Activated CD4-positive, alpha-beta memory T cell treated with anti-CD3 and anti-CD28 coated beads for 36 hours (primary cell): ENCODE results near the gene GLI1. TPM values are rescaled to one million over a fixed set of nuclear protein-coding genes. Genes with fewer than 3 reads are reported as not detected.
"Not testable (repeated sequence)": the region's sequence is repeated elsewhere in the genome, so short reads cannot be mapped to it uniquely, and the experiment has no call there.

Experiments used
- CTCF ChIA-PET: fragments of 350-600 bp; sonication (Branson Sonifier 250); formaldehyde crosslinking; loops from one replicate; lab custom pipeline; 2021; ENCODE audit warnings: antibody characterized with exemption, inconsistent platforms; lab: Charles Lee
- POLR2A ChIA-PET: fragments of 350-600 bp; sonication (Branson Sonifier 250); formaldehyde crosslinking; loops from one replicate; lab custom pipeline; 2021; ENCODE audit warnings: antibody characterized with exemption; lab: Charles Lee
- DNase-seq: peaks from one replicate; pipeline ENCODE4 v3.0.0-alpha.2; 2020
- H3K27ac Mint-ChIP-seq: one replicate; pipeline ENCODE4 v1.8.0; 2021; ENCODE audit warnings: mixed read lengths
- H3K27me3 Mint-ChIP-seq: one replicate; pipeline ENCODE4 v1.8.0; 2021; ENCODE audit warnings: mixed read lengths
- H3K36me3 Mint-ChIP-seq: one replicate; pipeline ENCODE4 v1.8.0; 2021; ENCODE audit warnings: mixed read lengths
- H3K4me1 Mint-ChIP-seq: one replicate; pipeline ENCODE4 v1.8.0; 2021; ENCODE audit warnings: low read depth, mixed read lengths
- H3K4me3 Mint-ChIP-seq: one replicate; pipeline ENCODE4 v1.8.0; 2021; ENCODE audit warnings: mild to moderate bottlenecking, mixed read lengths
- H3K9me3 Mint-ChIP-seq: one replicate; pipeline ENCODE4 v1.8.0; 2021; ENCODE audit warnings: mixed read lengths
- intact Hi-C: fragments of 100-400 bp; cut with micrococcal nuclease; formaldehyde crosslinking; loops from one replicate; pipeline ENCODE4 v1.15.1; 2023
- total RNA-seq, 2 experiments: library from RNA; stranded (reverse); gene quantifications; one replicate each; pipeline ENCODE4 v1.2.3, GENCODE V29; 2021

GLI1 gene
- total RNA-seq, 2 experiments from 2014 or later: 0.07 TPM; not detected in 1

GRCh38 chr12:57500213-57500612, 40.6 kb downstream of the GLI1 start:
- peaks cover 65% of the 10 kb centered on the region for H3K36me3 Mint-ChIP-seq
- H3K27me3 Mint-ChIP-seq: no peaks in the 10 kb centered on the region
- ChIA-PET CTCF (no interaction called here), POLR2A (interaction anchor here (0.7 to 2.0 kb wide), 3 partner anchors 10 to 23 kb away, joined by 3 to 4 read pairs (median 3); no protein-coding TSS in a partner anchor)
- peaks cover 7% of the 10 kb centered on the region for H3K4me1 Mint-ChIP-seq
- intact Hi-C loops: no loop called here
- DNase-seq: no peak
- no peaks in the 10 kb centered on the region for H3K9me3 Mint-ChIP-seq
- H3K27ac Mint-ChIP-seq: no peak overlapping the region
- H3K4me3 Mint-ChIP-seq: no peak overlapping the region

DNA sequence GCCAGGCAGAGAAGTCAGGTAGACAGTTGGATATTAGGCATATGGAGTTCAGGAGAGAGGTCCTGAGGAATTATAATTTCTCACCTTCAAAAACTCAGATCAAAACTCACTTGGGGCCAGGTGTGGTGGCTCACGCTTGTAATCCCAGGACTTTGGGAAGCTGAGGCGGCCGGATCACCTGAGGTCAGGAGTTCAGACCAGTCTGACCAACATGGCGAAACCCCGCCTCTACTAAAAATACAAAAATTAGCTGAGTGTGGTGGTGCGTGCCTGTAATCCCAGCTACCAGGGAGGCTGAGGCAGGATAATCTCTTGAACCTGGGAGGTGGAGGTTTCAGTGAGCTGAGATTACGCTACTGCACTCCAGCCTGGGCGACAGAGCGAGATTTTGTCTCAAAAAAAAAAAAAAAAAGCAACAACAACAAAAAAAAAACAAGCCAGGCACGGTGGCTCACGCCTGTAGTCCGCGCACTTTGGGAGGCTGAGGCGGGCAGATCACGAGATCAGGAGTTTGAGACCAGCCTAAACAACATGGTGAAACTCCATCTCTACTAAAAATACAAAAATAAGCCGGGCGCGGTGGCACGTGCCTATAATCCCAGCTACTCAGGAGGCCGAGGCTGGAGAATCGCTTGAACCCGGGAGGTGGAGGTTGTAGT, 42.9 kb downstream of the GLI1 start:
- intact Hi-C loops, H3K27me3 Mint-ChIP-seq, H3K4me3 Mint-ChIP-seq, H3K4me1 Mint-ChIP-seq, DNase-seq, H3K27ac Mint-ChIP-seq, H3K9me3 Mint-ChIP-seq: not testable (repeated sequence)
- POLR2A ChIA-PET: interaction anchor here (0.8 to 1.6 kb wide), 2 partner anchors 11 to 17 kb away, joined by 3 to 4 read pairs; no protein-coding TSS in a partner anchor
- peaks cover 62% of the 10 kb centered on the region for H3K36me3 Mint-ChIP-seq
- CTCF ChIA-PET: interaction anchor here (0.6 kb wide), 1 partner anchor 22 kb away, joined by 3 read pairs; no protein-coding TSS in a partner anchor

DNA sequence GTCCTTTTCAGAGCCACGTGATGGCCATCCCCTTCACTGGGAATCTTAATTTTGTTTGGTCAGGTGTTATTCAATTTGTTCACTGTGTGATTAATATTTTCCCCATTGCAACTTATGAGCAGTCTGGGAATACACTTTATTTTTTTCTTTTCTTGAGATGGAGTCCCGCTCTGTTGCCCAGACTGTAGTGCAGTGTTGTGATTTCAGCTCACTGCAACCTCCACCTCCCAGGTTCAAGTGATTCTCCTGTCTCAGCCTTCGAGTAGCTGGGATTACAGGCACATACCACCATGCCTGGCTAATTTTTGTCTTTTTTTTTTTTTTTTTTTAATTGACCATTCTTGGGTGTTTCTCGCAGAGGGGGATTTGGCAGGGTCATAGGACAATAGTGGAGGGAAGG, 47.0 kb downstream of the GLI1 start:
- H3K4me3 Mint-ChIP-seq, H3K27ac Mint-ChIP-seq, POLR2A ChIA-PET, intact Hi-C loops, DNase-seq, CTCF ChIA-PET, H3K4me1 Mint-ChIP-seq, H3K9me3 Mint-ChIP-seq, H3K27me3 Mint-ChIP-seq: not testable (repeated sequence)
- H3K36me3 Mint-ChIP-seq: peaks cover 44% of the 10 kb centered on the region

DNA sequence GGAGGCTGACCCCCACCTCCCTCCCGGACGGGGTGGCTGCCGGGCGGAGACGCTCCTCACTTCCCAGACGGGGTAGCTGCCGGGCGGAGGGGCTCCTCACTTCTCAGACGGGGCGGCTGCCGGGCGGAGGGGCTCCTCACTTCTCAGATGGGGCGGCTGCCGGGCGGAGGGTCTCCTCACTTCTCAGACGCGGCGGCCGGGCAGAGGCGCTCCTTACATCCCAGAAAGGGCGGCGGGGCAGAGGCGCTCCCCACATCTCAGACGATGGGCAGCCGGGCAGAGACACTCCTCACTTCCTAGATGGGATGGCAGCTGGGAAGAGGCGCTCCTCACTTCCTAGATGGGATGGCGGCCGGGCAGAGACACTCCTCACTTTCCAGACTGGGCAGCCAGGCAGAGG, 48.2 kb downstream of the GLI1 start:
- H3K27ac Mint-ChIP-seq, POLR2A ChIA-PET, H3K27me3 Mint-ChIP-seq, H3K9me3 Mint-ChIP-seq, H3K4me3 Mint-ChIP-seq, intact Hi-C loops, DNase-seq, CTCF ChIA-PET, H3K4me1 Mint-ChIP-seq: not testable (repeated sequence)
- peaks cover 48% of the 10 kb centered on the region for H3K36me3 Mint-ChIP-seq

GRCh38 chr12:57511161-57511560, 51.6 kb downstream of the GLI1 start:
- no peak overlapping the region for H3K27ac Mint-ChIP-seq
- ChIA-PET CTCF (no interaction called here), POLR2A (no interaction called here)
- peaks cover 2% of the 10 kb centered on the region for H3K4me1 Mint-ChIP-seq
- DNase-seq: no peak
- no peak overlapping the region for H3K4me3 Mint-ChIP-seq
- H3K27me3 Mint-ChIP-seq: no peaks in the 10 kb centered on the region
- intact Hi-C loops: no loop called here
- H3K36me3 Mint-ChIP-seq: peaks cover 56% of the 10 kb centered on the region
- no peaks in the 10 kb centered on the region for H3K9me3 Mint-ChIP-seq

- CTCF ChIA-PET: no interaction called here
- H3K9me3 Mint-ChIP-seq: no peaks in the 10 kb centered on the region
- no peak for DNase-seq
- no peak overlapping the region for H3K4me3 Mint-ChIP-seq
- H3K4me1 Mint-ChIP-seq: peaks cover 2% of the 10 kb centered on the region
- intact Hi-C loops: no loop called here
- peak overlapping the region; percentile 42 for H3K27ac Mint-ChIP-seq
- peaks cover 60% of the 10 kb centered on the region for H3K36me3 Mint-ChIP-seq
- H3K27me3 Mint-ChIP-seq: no peaks in the 10 kb centered on the region
- POLR2A ChIA-PET: no interaction called here
Observed at GRCh38 chr12:57511588-57512325, 52.2 kb downstream of the GLI1 start.

- H3K27ac Mint-ChIP-seq: peak overlapping the region; percentile 46
- no peaks in the 10 kb centered on the region for H3K27me3 Mint-ChIP-seq
- CTCF ChIA-PET: no interaction called here
Observed at GRCh38 chr12:57512665-57513064, 53.1 kb downstream of the GLI1 start.

DNA sequence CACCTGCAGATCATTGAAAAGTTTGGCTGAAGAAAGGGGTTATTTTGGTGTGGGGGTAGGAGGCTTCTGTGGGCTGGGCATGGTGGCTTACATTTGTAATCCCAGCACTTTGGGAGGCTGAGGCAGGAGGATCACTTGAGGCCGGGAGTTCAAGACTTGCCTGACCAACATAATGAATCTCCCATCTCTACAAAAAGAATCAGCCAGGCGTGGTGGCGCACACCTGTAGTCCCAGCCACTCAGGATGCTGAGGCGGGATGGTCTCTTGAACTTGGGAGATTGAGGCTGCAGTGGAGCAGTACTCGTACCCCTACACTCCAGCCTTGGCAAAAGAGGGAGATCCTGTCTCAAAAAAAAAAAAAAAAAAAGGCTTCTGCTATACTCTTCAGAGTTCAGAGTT, 53.7 kb downstream of the GLI1 start:
- ChIA-PET CTCF (no interaction called here), POLR2A (interaction anchor here (0.9 to 1.7 kb wide), 2 partner anchors 11 to 22 kb away, joined by 4 read pairs; no protein-coding TSS in a partner anchor)
- peaks cover 14% of the 10 kb centered on the region for H3K4me1 Mint-ChIP-seq
- DNase-seq: no peak
- H3K36me3 Mint-ChIP-seq: peaks cover 71% of the 10 kb centered on the region
- H3K9me3 Mint-ChIP-seq: no peaks in the 10 kb centered on the region
- H3K4me3 Mint-ChIP-seq: no peak overlapping the region
- H3K27me3 Mint-ChIP-seq: no peaks in the 10 kb centered on the region
- no peak overlapping the region for H3K27ac Mint-ChIP-seq
- intact Hi-C loops: no loop called here

More at GRCh38 chr12:57512665-57513064, 53.1 kb downstream of the GLI1 start:
- Mint-ChIP-seq H3K36me3 (peaks cover 68% of the 10 kb centered on the region), H3K9me3 (no peaks in the 10 kb centered on the region), H3K4me1 (peaks cover 8% of the 10 kb centered on the region), H3K4me3 (no peak overlapping the region)
- POLR2A ChIA-PET: no interaction called here
- intact Hi-C loops: no loop called here
- DNase-seq: no peak

- intact Hi-C loops, DNase-seq, H3K9me3 Mint-ChIP-seq, H3K27me3 Mint-ChIP-seq, H3K27ac Mint-ChIP-seq, CTCF ChIA-PET, H3K4me3 Mint-ChIP-seq: not testable (repeated sequence)
- peaks cover 75% of the 10 kb centered on the region for H3K36me3 Mint-ChIP-seq
- POLR2A ChIA-PET: interaction anchor here (0.9 to 1.7 kb wide), 2 partner anchors 12 to 23 kb away, joined by 4 read pairs; no protein-coding TSS in a partner anchor
- peaks cover 18% of the 10 kb centered on the region for H3K4me1 Mint-ChIP-seq
Observed at GRCh38 chr12:57513677-57514076, 54.1 kb downstream of the GLI1 start.

GRCh38 chr12:57514246-57514645, 54.7 kb downstream of the GLI1 start:
- H3K27me3 Mint-ChIP-seq, H3K27ac Mint-ChIP-seq, DNase-seq, CTCF ChIA-PET, H3K9me3 Mint-ChIP-seq, H3K4me3 Mint-ChIP-seq, intact Hi-C loops: not testable (repeated sequence)
- peaks cover 24% of the 10 kb centered on the region for H3K4me1 Mint-ChIP-seq
- POLR2A ChIA-PET: interaction anchor here (1.7 kb wide), 1 partner anchor 12 kb away, joined by 4 read pairs; no protein-coding TSS in a partner anchor
- H3K36me3 Mint-ChIP-seq: peaks cover 78% of the 10 kb centered on the region

DNA sequence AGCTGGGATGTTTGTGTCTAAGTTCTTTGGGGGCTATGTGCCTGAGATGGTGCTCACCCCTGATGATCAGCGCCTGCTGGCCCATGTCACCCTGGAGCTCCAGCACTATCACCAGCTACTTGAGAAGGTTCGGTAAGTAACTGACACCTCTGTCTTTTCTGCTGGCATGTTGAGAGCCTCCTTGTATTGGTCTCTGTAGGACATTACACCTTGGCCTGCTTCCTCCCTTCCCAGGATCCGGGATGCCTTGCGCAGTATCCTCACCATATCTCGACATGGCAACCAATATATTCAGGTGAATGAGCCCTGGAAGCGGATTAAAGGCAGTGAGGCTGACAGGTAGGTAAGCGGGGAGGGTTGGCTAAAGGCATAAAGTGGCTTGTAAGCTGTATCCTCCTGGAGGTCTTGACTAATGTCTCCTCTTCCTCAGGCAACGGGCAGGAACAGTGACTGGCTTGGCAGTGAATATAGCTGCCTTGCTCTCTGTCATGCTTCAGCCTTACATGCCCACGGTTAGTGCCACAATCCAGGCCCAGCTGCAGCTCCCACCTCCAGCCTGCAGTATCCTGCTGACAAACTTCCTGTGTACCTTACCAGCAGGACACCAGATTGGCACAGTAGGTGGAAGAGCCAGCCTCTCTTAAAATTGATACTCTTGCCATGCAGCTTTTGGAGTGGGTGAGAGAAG, 55.3 kb downstream of the GLI1 start:
- CTCF ChIA-PET: interaction anchor here (1.1 to 1.2 kb wide), 2 partner anchors 38 to 60 kb away, joined by 4 read pairs; partner anchors contain the start of gene INHBE
- DNase-seq: no peak
- Mint-ChIP-seq H3K4me1 (peaks cover 26% of the 10 kb centered on the region), H3K4me3 (no peak overlapping the region), H3K27ac (peak overlapping the region; percentile 23), H3K36me3 (peaks cover 77% of the 10 kb centered on the region), H3K9me3 (no peaks in the 10 kb centered on the region), H3K27me3 (no peaks in the 10 kb centered on the region)
- intact Hi-C loops: no loop called here
- POLR2A ChIA-PET: interaction anchor here (0.5 to 1.7 kb wide), 3 partner anchors 13 to 17 kb away, joined by 3 to 4 read pairs (median 4); no protein-coding TSS in a partner anchor
